OCI-LY7 (cell line): ENCODE results near the gene AIFM3. TPM values are rescaled to one million over a fixed set of nuclear protein-coding genes. Genes with fewer than 3 reads are reported as not detected.
"Not testable (repeated sequence)": the region's sequence is repeated elsewhere in the genome, so short reads cannot be mapped to it uniquely, and the experiment has no call there.

Experiments used
- BruUV-seq: library from RNA; stranded (reverse); fragments of 400-500 nt; replicated peaks from 2 replicates; lab custom pipeline; 2021; lab: Mats Ljungman, UMichigan
- CTCF ChIA-PET: fragments of 300-600 bp; sonication (Branson Sonifier 250); formaldehyde crosslinking; loops from one replicate; lab custom pipeline; 2022; ENCODE audit warnings: antibody characterized with exemption; ENCODE audit not compliant: unreplicated experiment; lab: Charles Lee
- POLR2A ChIA-PET: fragments of 300-600 bp; sonication (Branson Sonifier 250); formaldehyde crosslinking; loops from one replicate; lab custom pipeline; 2022; ENCODE audit warnings: antibody characterized with exemption; lab: Charles Lee
- DNase-seq: peaks from one replicate; pipeline ENCODE4 v3.0.0-alpha.2; 2015; ENCODE audit warnings: low spot score
- H2AFZ ChIP-seq: fragments of 200-600 bp; sonication (generic), shearing (Covaris generic); 2 replicates; pipeline ENCODE4 v1.6.1; 2014; ENCODE audit warnings: mild to moderate bottlenecking, antibody characterized with exemption, low read length, moderate library complexity
- H3K27ac ChIP-seq: fragments of 200-600 bp; sonication (generic); 2 replicates; pipeline ENCODE4 v1.5.1; 2014; ENCODE audit warnings: mixed run types, low read depth, mild to moderate bottlenecking, moderate library complexity, low read length, inconsistent platforms; ENCODE audit not compliant: poor library complexity, severe bottlenecking
- H3K36me3 ChIP-seq: fragments of 200-600 bp; sonication (generic); 2 replicates; pipeline ENCODE4 v1.6.1; 2014; ENCODE audit warnings: mild to moderate bottlenecking, antibody characterized with exemption, low read length, moderate library complexity, mixed read lengths; ENCODE audit not compliant: insufficient read depth
- H3K4me1 ChIP-seq: fragments of 200-600 bp; sonication (generic); 2 replicates; pipeline ENCODE4 v1.5.1; 2014; ENCODE audit warnings: mild to moderate bottlenecking, low read length; ENCODE audit not compliant: insufficient read depth, poor library complexity, severe bottlenecking
- H3K4me2 ChIP-seq: fragments of 200-600 bp; sonication (generic); 2 replicates; pipeline ENCODE4 v1.6.1; 2014; ENCODE audit warnings: mild to moderate bottlenecking, low read length
- H3K4me3 ChIP-seq: fragments of 200-600 bp; sonication (generic); 2 replicates; pipeline ENCODE4 v1.5.1; 2014; ENCODE audit warnings: mild to moderate bottlenecking, low read depth, low read length; ENCODE audit not compliant: poor library complexity, severe bottlenecking
- H3K79me2 ChIP-seq: fragments of 200-600 bp; sonication (generic); 2 replicates; pipeline ENCODE4 v1.6.1; 2016; ENCODE audit warnings: low read depth, mild to moderate bottlenecking, low read length, moderate library complexity, mixed read lengths; ENCODE audit not compliant: insufficient read depth
- H3K9me2 ChIP-seq: fragments of 200-600 bp; sonication (generic); 2 replicates; pipeline ENCODE4 v1.6.1; 2016; ENCODE audit warnings: mild to moderate bottlenecking, low read length, mixed read lengths; ENCODE audit not compliant: insufficient read depth
- H3K9me3 ChIP-seq: fragments of 200-600 bp; sonication (generic); 2 replicates; pipeline ENCODE4 v1.6.1; 2014; ENCODE audit warnings: mild to moderate bottlenecking, mixed run types, low read length, mixed read lengths
- H4K20me1 ChIP-seq: fragments of 200-600 bp; sonication (generic); 2 replicates; pipeline ENCODE4 v1.6.1; 2014; ENCODE audit warnings: mild to moderate bottlenecking, antibody characterized with exemption, low read length, moderate library complexity, mixed read lengths; ENCODE audit not compliant: insufficient read depth
- CTCF ChIP-seq: fragments of 200-600 bp; sonication (generic); conservative IDR thresholded peaks from 2 replicates; pipeline ENCODE4 v1.5.1; 2014; ENCODE audit warnings: mild to moderate bottlenecking, antibody characterized with exemption, low read length, moderate library complexity, mixed read lengths
- EZH2phosphoT487 ChIP-seq: fragments of 200-600 bp; sonication (generic); IDR thresholded peaks from 2 replicates; pipeline ENCODE4 v1.6.1; 2018; ENCODE audit warnings: low read depth, borderline replicate concordance, mild to moderate bottlenecking, mixed run types, antibody characterized with exemption, low read length, moderate library complexity, mixed read lengths
- intact Hi-C: fragments of 100-400 bp; cut with micrococcal nuclease; formaldehyde crosslinking; loops from one replicate; pipeline ENCODE4 v1.10.0; 2022; ENCODE audit not compliant: unreplicated experiment
- total RNA-seq, 2 experiments: library from RNA; depleted of rRNA in 1 of 2; stranded (reverse); fragments of >200 nt in 1 of 2; shearing (Covaris generic) in 1 of 2; gene quantifications; 2 replicates each; pipeline ENCODE4 v1.2.3, GENCODE V29; 2014 to 2022

AIFM3 gene
- total RNA-seq, 2 experiments from 2014 or later, result 0.47 TPM; not detected in 1

GRCh38 chr22:20940186-20940651 lies 26.8 kb upstream of the AIFM3 start:
- intact Hi-C loops, result no loop called here
- DNase-seq, result no peak
- Histone ChIP-seq H3K9me3 (no peaks in the 10 kb centered on the region), H4K20me1 (peaks cover 35% of the 10 kb centered on the region; the same call in 1 of the 2 replicates), H3K4me3 (no peak overlapping the region), H3K9me2 (no peaks in the 10 kb centered on the region), H3K79me2 (peaks cover 100% of the 10 kb centered on the region), H3K36me3 (peaks cover 80% of the 10 kb centered on the region), H3K4me2 (no peak overlapping the region), H3K4me1 (peaks cover 7% of the 10 kb centered on the region), H3K27ac (no peak overlapping the region), H2AFZ (no peak overlapping the region)
- no peak for TF ChIP-seq EZH2phosphoT487
- TF ChIP-seq CTCF, result no peak
- BruUV-seq, result no TSS peak
- CTCF ChIA-PET, result no interaction called here
- POLR2A ChIA-PET, result interaction anchor here (0.6 kb wide), 1 partner anchor 169 kb away, joined by 3 read pairs; no protein-coding TSS in a partner anchor

- no peak overlapping the region for H2AFZ ChIP-seq
- POLR2A ChIA-PET, result no interaction called here
- intact Hi-C loops, result no loop called here
- peaks cover 80% of the 10 kb centered on the region for H3K36me3 ChIP-seq
- H3K27ac ChIP-seq, result no peak overlapping the region
- CTCF ChIA-PET, result no interaction called here
- no peak for DNase-seq
- H3K9me3 ChIP-seq, result no peaks in the 10 kb centered on the region
- H3K9me2 ChIP-seq, result no peaks in the 10 kb centered on the region
- peaks cover 100% of the 10 kb centered on the region for H3K79me2 ChIP-seq
- no peak overlapping the region for H3K4me3 ChIP-seq
- TF ChIP-seq EZH2phosphoT487, result no peak
- TF ChIP-seq CTCF, result no peak
- no TSS peak for BruUV-seq
- peaks cover 7% of the 10 kb centered on the region for H3K4me1 ChIP-seq
- peaks cover 41% of the 10 kb centered on the region for H4K20me1 ChIP-seq
- no peak overlapping the region for H3K4me2 ChIP-seq
Measured at GRCh38 chr22:20940904-20941385, 26.1 kb upstream of the AIFM3 start.

- CTCF ChIA-PET, H3K4me3 ChIP-seq, H3K4me1 ChIP-seq, H3K4me2 ChIP-seq, H3K27ac ChIP-seq, H3K9me2 ChIP-seq, intact Hi-C loops, BruUV-seq, DNase-seq, H2AFZ ChIP-seq, H3K9me3 ChIP-seq, POLR2A ChIA-PET: not testable (repeated sequence)
- Histone ChIP-seq H3K36me3 (peaks cover 79% of the 10 kb centered on the region), H4K20me1 (peaks cover 42% of the 10 kb centered on the region), H3K79me2 (peaks cover 100% of the 10 kb centered on the region)
Measured at GRCh38 chr22:20942203-20942902, 24.7 kb upstream of the AIFM3 start.
